ENCODE results near the gene IPPK. TPM values are rescaled to one million over a fixed set of nuclear protein-coding genes. Genes with fewer than 3 reads are reported as not detected.

IPPK gene
- total and polyA plus RNA-seq, 4 donors: 9.5 to 19.8 (median 13.8) TPM

DNA sequence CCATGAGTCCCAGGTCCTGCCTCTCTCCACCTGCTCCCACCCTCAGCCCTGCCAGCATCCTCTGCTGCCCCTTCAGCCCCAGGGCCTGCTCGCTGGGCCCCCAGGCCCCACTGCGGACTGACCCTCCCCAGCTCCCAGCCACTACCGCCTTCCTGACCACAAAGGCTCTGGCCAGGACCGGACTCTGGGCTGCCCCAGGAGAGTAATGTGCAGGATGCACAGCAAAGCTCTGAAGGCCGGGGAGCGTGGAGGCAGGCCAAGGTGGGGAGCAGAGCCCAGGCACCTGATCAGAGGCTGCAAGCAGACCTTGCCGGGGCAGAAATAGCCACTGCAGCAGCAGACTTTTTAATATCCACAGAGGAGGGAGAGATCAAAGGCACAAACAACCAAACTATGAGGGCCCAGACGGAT lies 27.9 kb downstream of the IPPK start:
- no peaks in the 10 kb centered on the region for H3K4me1 ChIP-seq (ENCODE audit: control insufficient read depth, insufficient read depth, low read length)
- no peak overlapping the region for H3K4me3 ChIP-seq (ENCODE audit: low read depth, low read length)
- H3K27ac ChIP-seq (ENCODE audit: low read depth, low read length): no peak overlapping the region
- 90% methylated on average over 7 of the region's 8 CpGs for WGBS (ENCODE audit: insufficient coverage)
- H3K27me3 ChIP-seq (ENCODE audit: control insufficient read depth, insufficient read depth, low read length): no peaks in the 10 kb centered on the region
- H3K36me3 ChIP-seq (ENCODE audit: control insufficient read depth, insufficient read depth, low read length): peaks cover 68% of the 10 kb centered on the region
- no peaks in the 10 kb centered on the region for H3K9me3 ChIP-seq (ENCODE audit: control insufficient read depth, insufficient read depth, low read length)
- no peak for DNase-seq (ENCODE audit: low read depth in 4 of 6, low spot score in 6 of 6)

- Histone ChIP-seq H3K27me3 (ENCODE audit: control insufficient read depth, insufficient read depth, low read length) (no peaks in the 10 kb centered on the region), H3K9me3 (ENCODE audit: control insufficient read depth, insufficient read depth, low read length) (no peaks in the 10 kb centered on the region), H3K27ac (ENCODE audit: low read depth, low read length) (no peak overlapping the region), H3K4me3 (ENCODE audit: low read depth, low read length) (no peak overlapping the region), H3K4me1 (ENCODE audit: control insufficient read depth, insufficient read depth, low read length) (no peaks in the 10 kb centered on the region), H3K36me3 (ENCODE audit: control insufficient read depth, insufficient read depth, low read length) (peaks cover 71% of the 10 kb centered on the region)
- WGBS (ENCODE audit: insufficient coverage): 90% methylated on average over 20 of the region's 20 CpGs
- DNase-seq (ENCODE audit: low read depth in 4 of 6, low spot score in 6 of 6): no peak
Observed at GRCh38 chr9:92641092-92641809, 28.7 kb downstream of the IPPK start.

GRCh38 chr9:92640398-92641091 lies 29.4 kb downstream of the IPPK start:
- no peak overlapping the region for H3K4me3 ChIP-seq (ENCODE audit: low read depth, low read length)
- no peak overlapping the region for H3K27ac ChIP-seq (ENCODE audit: low read depth, low read length)
- no peaks in the 10 kb centered on the region for H3K9me3 ChIP-seq (ENCODE audit: control insufficient read depth, insufficient read depth, low read length)
- DNase-seq (ENCODE audit: low read depth in 4 of 6, low spot score in 6 of 6): no peak
- no peaks in the 10 kb centered on the region for H3K4me1 ChIP-seq (ENCODE audit: control insufficient read depth, insufficient read depth, low read length)
- no peaks in the 10 kb centered on the region for H3K27me3 ChIP-seq (ENCODE audit: control insufficient read depth, insufficient read depth, low read length)
- peaks cover 76% of the 10 kb centered on the region for H3K36me3 ChIP-seq (ENCODE audit: control insufficient read depth, insufficient read depth, low read length)
- WGBS (ENCODE audit: insufficient coverage): 98% methylated on average over 8 of the region's 8 CpGs

DNA sequence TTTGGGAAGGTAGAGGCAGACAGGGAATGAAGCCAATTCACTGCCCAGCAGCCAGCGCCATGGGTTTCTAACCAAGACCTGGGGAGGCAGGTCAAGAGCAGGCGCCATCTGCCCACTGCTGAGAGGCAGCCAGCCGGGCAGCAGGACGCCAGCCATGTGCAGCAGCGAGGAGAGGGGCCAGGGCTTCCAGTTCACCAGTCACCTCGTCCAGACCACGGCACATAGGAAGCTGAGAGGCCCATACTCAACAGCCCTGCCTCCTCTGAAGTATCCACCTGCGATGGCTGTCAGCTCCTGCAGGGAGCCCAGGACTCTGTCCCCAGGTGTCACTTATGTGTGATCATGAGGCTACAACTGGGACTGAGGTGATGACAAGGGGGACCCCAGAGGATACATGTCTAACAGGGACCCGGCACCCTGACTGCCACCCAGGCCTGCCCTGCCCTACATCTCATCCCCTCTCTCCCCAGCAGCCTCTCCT lies 30.1 kb downstream of the IPPK start:
- Histone ChIP-seq H3K4me1 (ENCODE audit: control insufficient read depth, insufficient read depth, low read length) (peaks cover 3% of the 10 kb centered on the region), H3K9me3 (ENCODE audit: control insufficient read depth, insufficient read depth, low read length) (no peaks in the 10 kb centered on the region), H3K27ac (ENCODE audit: low read depth, low read length) (no peak overlapping the region), H3K36me3 (ENCODE audit: control insufficient read depth, insufficient read depth, low read length) (peaks cover 79% of the 10 kb centered on the region), H3K27me3 (ENCODE audit: control insufficient read depth, insufficient read depth, low read length) (no peaks in the 10 kb centered on the region), H3K4me3 (ENCODE audit: low read depth, low read length) (no peak overlapping the region)
- no peak for DNase-seq (ENCODE audit: low read depth in 4 of 6, low spot score in 6 of 6)
- WGBS (ENCODE audit: insufficient coverage): 89% methylated on average over 9 of the region's 9 CpGs

GRCh38 chr9:92639124-92639523 lies 30.8 kb downstream of the IPPK start:
- Histone ChIP-seq H3K4me1 (ENCODE audit: control insufficient read depth, insufficient read depth, low read length) (peaks cover 7% of the 10 kb centered on the region), H3K27ac (ENCODE audit: low read depth, low read length) (no peak overlapping the region), H3K4me3 (ENCODE audit: low read depth, low read length) (no peak overlapping the region), H3K36me3 (ENCODE audit: control insufficient read depth, insufficient read depth, low read length) (peaks cover 85% of the 10 kb centered on the region), H3K27me3 (ENCODE audit: control insufficient read depth, insufficient read depth, low read length) (no peaks in the 10 kb centered on the region), H3K9me3 (ENCODE audit: control insufficient read depth, insufficient read depth, low read length) (no peaks in the 10 kb centered on the region)
- DNase-seq (ENCODE audit: low read depth in 4 of 6, low spot score in 6 of 6): no peak
- WGBS (ENCODE audit: insufficient coverage): 98% methylated on average over 6 of the region's 7 CpGs

DNA sequence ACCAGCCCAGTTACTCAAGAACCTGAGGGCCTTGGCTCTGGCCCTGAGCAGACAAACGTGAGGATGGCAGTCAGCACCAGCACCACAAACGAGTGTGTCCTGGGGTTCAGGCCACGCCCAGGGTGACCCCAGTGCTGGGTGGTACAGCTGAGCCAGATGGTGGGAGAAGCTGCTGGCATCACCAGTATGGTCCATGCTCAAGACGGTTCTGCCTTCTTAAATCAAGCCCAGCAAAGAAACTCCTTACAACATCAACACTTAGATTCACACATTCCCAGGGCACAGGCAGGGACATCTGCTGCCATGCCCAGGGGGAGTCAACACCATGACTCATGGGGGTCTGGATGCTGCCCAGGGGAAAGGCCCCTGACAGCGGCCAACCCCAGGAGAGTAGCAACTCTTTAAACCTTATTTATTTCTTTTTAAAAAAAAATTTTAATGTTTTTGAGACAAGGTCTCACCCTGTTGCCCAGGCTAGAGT lies 31.3 kb downstream of the IPPK start:
- DNase-seq (ENCODE audit: low read depth in 4 of 6, low spot score in 6 of 6): no peak
- Histone ChIP-seq H3K4me1 (ENCODE audit: control insufficient read depth, insufficient read depth, low read length) (peaks cover 7% of the 10 kb centered on the region), H3K36me3 (ENCODE audit: control insufficient read depth, insufficient read depth, low read length) (peaks cover 89% of the 10 kb centered on the region), H3K9me3 (ENCODE audit: control insufficient read depth, insufficient read depth, low read length) (no peaks in the 10 kb centered on the region), H3K27me3 (ENCODE audit: control insufficient read depth, insufficient read depth, low read length) (no peaks in the 10 kb centered on the region), H3K4me3 (ENCODE audit: low read depth, low read length) (no peak overlapping the region), H3K27ac (ENCODE audit: low read depth, low read length) (no peak overlapping the region)
- WGBS (ENCODE audit: insufficient coverage): 82% methylated on average over 4 of the region's 5 CpGs

- Histone ChIP-seq H3K27me3 (ENCODE audit: control insufficient read depth, insufficient read depth, low read length) (no peaks in the 10 kb centered on the region), H3K4me1 (ENCODE audit: control insufficient read depth, insufficient read depth, low read length) (peaks cover 7% of the 10 kb centered on the region), H3K9me3 (ENCODE audit: control insufficient read depth, insufficient read depth, low read length) (no peaks in the 10 kb centered on the region), H3K27ac (ENCODE audit: low read depth, low read length) (no peak overlapping the region), H3K4me3 (ENCODE audit: low read depth, low read length) (no peak overlapping the region), H3K36me3 (ENCODE audit: control insufficient read depth, insufficient read depth, low read length) (peaks cover 95% of the 10 kb centered on the region)
- 92% methylated on average over 24 of the region's 26 CpGs for WGBS (ENCODE audit: insufficient coverage)
- no peak for DNase-seq (ENCODE audit: low read depth in 4 of 6, low spot score in 6 of 6)
Observed at GRCh38 chr9:92637886-92638620, 31.9 kb downstream of the IPPK start.

- no peaks in the 10 kb centered on the region for H3K9me3 ChIP-seq (ENCODE audit: control insufficient read depth, insufficient read depth, low read length)
- no peak overlapping the region for H3K4me3 ChIP-seq (ENCODE audit: low read depth, low read length)
- peaks cover 7% of the 10 kb centered on the region for H3K4me1 ChIP-seq (ENCODE audit: control insufficient read depth, insufficient read depth, low read length)
- no peaks in the 10 kb centered on the region for H3K27me3 ChIP-seq (ENCODE audit: control insufficient read depth, insufficient read depth, low read length)
- WGBS (ENCODE audit: insufficient coverage): 83% methylated on average over 7 of the region's 7 CpGs
- no peak for DNase-seq (ENCODE audit: low read depth in 4 of 6, low spot score in 6 of 6)
- H3K27ac ChIP-seq (ENCODE audit: low read depth, low read length): no peak overlapping the region
- H3K36me3 ChIP-seq (ENCODE audit: control insufficient read depth, insufficient read depth, low read length): peaks cover 96% of the 10 kb centered on the region
Observed at GRCh38 chr9:92637326-92637725, 32.6 kb downstream of the IPPK start.

DNA sequence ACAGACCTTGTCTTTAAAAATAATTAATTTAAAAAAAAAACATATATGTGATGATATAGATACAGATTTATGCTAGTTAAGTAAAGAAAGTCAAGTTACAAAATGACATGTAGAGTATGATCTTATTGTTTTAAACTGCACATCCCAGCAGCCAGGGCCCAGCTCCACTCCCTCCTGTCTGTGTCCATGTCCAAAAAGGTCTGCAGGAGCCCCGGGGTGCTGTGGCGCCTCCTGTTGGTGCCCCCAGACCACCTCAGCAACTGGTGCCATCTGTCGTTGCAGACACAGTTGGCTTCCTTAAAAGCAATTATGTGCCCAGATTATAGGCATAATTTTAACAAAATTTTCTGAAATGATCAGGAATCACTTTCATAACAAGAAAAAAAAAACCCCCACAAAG lies 33.3 kb downstream of the IPPK start:
- Histone ChIP-seq H3K4me1 (ENCODE audit: control insufficient read depth, insufficient read depth, low read length) (peaks cover 7% of the 10 kb centered on the region), H3K4me3 (ENCODE audit: low read depth, low read length) (no peak overlapping the region), H3K9me3 (ENCODE audit: control insufficient read depth, insufficient read depth, low read length) (no peaks in the 10 kb centered on the region), H3K36me3 (ENCODE audit: control insufficient read depth, insufficient read depth, low read length) (peaks cover 93% of the 10 kb centered on the region), H3K27ac (ENCODE audit: low read depth, low read length) (no peak overlapping the region), H3K27me3 (ENCODE audit: control insufficient read depth, insufficient read depth, low read length) (no peaks in the 10 kb centered on the region)
- 100% methylated on average over 2 of the region's 3 CpGs for WGBS (ENCODE audit: insufficient coverage)
- no peak for DNase-seq (ENCODE audit: low read depth in 4 of 6, low spot score in 6 of 6)

Data from spinal cord (tissue), 10 donors.